ENCODE data around the gene GSG1L.

The GSG1L gene

DNA sequence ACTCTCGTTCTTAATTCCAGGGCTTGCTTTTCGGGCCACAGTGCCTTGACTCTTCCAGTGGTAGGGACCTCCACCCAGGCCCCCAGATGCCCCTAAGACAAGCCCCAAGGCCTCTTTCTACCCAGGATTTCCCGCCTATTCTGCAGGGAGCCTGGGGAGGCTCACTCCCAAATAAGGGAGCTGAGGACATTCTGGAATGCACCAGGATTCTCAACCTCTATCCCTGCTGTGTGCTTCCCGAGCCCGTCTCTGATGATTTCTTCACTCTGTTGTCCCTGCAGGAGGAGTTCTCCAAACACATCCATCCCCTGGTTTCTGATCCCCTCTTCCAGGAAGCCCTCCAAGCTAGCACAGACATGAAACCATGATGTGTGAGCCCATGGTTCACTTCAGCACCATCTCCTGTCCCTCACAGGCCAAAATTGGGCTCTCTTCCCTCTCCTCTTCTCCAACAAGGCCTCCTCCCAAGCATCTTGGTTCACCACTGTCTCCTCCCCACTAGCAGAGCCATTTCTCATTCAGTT is 257.6 kb downstream of the GSG1L start:
- DNase-seq = no peak

DNA sequence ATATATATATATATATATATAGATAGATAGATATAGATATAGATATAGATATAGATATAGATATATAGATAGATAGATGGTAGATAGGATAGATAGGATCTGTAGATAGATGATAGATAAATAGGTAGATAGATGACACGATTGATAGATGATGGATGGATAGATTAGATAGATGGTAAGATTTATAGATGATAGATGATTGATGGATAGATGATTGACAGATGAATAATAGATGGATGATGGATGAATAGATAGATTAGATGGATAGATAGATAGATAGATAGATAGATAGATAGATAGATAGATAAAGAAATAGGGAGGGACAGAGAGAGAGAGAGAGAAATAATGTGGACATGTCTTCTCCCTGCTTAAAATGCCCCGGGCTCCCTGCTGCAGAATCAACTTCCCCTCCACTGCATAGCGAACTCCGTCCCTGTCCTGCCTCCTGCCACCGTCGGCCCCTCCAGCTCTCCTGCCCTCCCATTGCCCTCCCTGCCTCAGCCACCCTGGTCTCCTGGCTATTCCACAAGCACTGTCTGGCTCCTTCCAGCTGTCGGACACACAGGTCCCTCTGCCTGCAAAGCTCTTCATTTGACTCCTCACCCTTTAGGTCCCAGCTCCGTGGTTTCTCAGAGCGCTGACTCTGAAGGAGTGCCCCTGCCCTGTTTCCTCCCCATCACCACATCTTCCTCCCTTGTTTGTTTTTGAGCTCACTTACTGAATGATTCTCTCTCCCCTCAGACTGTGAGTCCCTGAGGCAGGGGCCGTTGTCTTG is 259.6 kb downstream of the GSG1L start:
- no peak for DNase-seq

DNA sequence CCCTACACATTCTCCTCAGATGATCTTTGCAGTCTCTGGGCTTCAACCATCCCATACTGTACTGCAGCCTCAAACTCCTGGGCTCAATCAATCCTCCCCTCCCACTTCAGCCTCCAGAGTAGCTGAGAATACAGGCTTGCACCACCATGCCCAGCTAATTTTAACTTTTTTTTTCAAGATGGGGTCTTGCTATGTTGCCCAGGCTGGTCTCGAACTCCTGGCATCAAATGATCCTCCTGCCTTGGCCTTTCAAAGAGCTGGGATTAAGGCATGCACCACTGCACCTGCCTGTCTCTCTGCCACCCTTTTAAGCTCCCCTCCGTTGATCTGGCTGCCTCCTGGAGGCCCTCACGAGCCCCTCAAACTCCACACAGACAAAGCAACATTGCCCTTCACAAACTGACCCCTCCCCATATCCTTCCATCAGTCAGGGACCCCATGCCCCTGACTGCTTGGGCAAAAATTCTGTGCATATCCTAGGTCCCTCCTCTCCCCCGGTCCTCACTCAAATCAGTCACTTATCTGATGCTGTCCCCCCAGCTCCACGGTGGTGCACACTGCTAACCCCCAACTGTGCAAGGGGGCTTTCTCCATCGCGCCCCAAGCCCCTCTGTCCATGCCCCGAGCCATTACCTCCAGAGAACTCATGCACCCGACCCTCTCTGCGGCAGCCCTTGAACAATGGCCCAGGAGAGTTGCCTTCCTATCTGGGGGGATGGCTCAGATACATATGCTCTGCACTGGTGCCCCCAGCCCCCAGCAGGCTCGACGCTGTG is 260.7 kb downstream of the GSG1L start:
- DNase-seq = no peak

GRCh38 chr16:27801289-27801945 is 262.1 kb downstream of the GSG1L start:
- DNase-seq = no peak

DNA sequence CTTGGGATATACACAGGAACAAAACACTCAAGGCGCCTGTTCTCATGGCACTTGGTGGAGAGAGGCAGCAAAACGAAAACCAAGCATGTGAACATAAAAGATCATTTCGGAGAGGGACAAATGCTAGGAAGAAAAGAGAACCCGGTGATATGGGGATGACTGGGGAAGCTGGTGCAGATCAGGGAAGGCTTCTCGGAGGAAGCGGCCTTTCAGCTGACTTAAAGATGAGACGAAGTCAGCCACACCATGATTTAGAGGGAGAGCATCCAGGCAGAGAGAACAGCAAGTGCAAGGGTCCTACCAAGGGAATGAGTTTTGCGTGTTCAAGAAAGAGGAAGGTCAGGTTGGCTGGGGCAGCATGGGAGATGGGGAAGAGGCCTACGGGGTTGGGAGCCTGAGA is 262.7 kb downstream of the GSG1L start:
- DNase-seq = no peak

DNA sequence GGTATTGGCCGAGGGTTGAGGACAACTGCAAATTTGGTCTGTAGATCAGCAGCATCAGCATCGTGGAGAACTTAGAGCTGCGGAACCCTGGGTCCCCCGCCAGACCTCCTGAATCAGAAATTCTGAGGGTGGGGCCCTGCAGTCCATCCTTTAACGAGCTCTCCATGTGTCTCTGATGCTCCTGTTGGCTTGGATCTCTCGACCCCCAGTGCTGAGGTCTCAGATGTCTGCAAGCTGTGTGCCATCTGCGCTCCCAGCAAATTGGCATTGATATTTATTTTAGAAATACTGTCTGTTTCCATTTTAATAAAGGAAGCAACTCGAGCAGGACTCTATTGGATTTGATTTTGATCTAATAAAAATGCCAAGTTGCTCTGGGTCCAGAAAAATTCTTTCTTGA is 263.6 kb downstream of the GSG1L start:
- no peak for DNase-seq

GRCh38 chr16:27798241-27798640 is 265.3 kb downstream of the GSG1L start:
- no peak for DNase-seq

DNA sequence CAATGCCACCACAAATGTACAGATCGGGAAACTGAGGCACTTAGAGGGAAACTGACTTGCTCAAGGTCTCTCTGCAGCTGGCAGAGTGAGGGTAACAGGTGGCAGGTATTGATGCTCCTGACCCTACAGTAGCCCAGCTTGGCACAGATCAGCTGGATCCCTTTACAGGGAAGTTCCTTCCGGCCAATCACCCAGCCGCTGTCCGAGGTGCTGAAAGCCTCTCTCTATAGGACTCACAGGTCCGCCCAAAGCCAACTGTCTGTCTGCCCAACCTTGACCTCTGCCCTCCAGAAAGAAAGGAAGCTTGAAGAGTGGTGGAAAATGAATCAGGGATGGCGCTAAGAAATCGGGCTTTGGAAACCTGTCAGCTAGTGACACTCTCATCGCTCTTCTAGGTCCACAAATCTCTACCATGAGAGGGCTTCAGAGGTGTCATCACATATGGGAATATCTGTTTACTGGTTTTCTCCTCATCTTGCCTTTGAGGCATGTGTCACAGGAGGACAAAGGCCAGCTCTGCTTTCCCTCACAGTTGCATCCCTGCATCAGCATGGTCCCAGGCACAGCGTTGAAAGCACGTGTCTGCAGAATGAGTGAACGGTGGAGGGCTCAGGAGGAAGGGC is 267.4 kb downstream of the GSG1L start:
- DNase-seq = peak; percentile 8

- no peak for DNase-seq
Measured at GRCh38 chr16:27793249-27793622, 270.3 kb downstream of the GSG1L start.

- DNase-seq = no peak
Measured at GRCh38 chr16:27792486-27793248, 270.8 kb downstream of the GSG1L start.

DNA sequence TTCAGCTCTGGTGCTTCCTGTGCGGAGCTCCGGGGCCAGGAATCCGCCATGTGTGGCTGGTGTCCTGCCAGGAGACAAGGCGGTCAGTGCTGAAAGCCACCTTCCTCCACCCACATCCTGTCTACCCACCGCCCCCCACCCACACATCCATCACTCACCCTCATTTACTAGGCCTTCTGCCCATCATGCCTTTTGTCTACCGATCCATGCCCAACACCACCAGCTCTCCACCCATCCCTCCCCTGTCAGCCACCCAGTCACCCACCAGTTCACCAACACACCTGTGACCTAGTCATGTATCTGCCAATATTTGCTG is 272.2 kb downstream of the GSG1L start:
- no peak for DNase-seq

DNA sequence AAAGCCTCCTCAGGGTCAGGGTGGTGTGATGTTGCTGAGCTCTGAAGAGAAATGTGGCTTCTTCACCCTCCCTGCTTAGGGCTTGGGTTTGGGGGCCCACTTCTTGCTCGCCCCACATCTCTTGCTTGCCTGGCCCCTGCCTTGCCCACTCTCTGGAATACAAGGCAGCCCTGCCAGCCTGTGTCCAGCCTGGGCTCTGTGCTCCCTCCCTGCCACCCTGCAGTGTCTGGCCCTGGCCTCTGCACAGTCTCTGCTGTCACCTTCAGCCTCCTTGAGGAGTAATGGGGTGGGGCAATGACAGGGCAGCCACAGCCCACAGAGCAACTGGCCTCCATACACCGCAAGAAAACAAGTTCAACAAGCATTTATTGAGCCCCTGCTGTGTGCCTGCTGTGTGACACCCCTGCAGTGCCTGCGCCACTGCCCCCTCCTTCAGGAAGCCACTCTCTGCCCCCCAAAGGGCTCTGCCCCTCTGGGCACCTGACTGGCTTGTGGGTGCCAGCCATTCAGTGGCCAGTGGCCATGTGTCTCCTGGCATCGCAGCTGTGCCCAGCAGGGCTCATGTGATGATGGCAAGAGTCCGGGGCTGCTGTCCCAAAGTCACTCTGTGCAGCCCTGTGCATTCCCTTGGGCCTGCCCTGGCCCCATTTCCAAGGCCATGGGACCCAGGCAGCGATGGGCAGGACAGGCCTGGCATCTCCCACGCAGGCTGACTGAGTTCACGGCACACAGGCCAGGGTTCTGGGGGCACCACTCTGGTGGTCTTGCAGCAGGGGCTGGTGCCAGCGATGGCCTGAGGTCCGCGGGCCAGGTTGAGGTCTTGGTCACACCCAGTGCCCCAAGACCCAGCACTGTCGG is 272.7 kb downstream of the GSG1L start:
- no peak for DNase-seq

GRCh38 chr16:27789595-27790241 is 273.8 kb downstream of the GSG1L start:
- DNase-seq = no peak

DNA sequence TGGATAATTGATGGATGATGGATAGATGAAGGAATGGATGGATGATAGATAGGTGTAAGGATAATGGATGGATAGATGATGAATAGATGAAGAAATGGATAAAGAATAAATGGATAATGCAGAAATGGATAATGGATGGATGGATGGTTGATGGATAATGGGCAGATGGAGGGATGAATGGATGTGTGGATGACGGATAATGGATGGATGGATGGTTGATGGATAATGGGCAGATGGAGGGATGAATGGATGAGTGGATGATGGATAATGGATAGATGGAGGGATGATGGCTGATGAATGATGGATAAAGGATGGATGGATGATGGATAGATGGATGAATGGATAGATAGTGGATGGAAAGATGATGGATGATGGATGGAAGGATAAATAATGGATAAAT is 274.4 kb downstream of the GSG1L start:
- no peak for DNase-seq

DNA sequence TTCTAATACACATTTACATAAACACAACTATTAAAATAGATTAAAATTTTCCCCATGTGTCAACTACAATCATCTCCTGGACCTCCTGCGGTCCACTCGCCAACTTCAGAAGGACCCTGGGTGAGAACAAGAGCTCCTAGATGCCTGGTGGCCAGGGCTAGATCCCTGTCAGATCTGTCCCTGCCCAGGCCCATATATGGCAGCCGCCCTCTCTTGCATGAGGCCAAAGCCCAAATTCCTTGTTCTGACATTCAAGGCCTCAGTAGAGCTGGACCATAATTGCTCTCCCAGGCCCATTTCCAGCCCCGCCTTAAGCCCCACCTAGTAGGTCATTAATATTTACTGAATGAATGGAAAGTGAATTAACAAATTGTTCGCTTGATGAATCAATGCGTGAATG is 275.8 kb downstream of the GSG1L start:
- DNase-seq = no peak

GRCh38 chr16:27786923-27787625 is 276.4 kb downstream of the GSG1L start:
- DNase-seq = no peak

GRCh38 chr16:27786221-27786922 is 277.1 kb downstream of the GSG1L start:
- DNase-seq = no peak

DNA sequence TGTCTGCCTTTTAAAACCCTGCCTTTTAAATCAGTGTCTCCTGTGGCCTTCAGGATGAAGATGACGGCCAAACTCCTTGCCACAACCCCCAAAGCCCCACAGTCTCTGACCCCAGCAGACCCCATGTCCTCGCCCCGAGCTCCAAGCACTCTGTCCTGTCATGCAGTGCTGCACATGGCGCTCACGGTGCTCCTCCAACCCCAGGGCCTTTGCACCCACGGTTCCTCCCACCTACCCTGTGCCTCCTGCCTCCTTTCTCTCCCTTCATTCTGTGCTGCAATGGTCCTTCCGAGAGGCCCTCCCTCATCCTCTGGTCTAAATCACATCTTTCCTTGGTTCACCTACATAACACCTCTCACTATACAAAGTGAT is 278.2 kb downstream of the GSG1L start:
- no peak for DNase-seq

DNA sequence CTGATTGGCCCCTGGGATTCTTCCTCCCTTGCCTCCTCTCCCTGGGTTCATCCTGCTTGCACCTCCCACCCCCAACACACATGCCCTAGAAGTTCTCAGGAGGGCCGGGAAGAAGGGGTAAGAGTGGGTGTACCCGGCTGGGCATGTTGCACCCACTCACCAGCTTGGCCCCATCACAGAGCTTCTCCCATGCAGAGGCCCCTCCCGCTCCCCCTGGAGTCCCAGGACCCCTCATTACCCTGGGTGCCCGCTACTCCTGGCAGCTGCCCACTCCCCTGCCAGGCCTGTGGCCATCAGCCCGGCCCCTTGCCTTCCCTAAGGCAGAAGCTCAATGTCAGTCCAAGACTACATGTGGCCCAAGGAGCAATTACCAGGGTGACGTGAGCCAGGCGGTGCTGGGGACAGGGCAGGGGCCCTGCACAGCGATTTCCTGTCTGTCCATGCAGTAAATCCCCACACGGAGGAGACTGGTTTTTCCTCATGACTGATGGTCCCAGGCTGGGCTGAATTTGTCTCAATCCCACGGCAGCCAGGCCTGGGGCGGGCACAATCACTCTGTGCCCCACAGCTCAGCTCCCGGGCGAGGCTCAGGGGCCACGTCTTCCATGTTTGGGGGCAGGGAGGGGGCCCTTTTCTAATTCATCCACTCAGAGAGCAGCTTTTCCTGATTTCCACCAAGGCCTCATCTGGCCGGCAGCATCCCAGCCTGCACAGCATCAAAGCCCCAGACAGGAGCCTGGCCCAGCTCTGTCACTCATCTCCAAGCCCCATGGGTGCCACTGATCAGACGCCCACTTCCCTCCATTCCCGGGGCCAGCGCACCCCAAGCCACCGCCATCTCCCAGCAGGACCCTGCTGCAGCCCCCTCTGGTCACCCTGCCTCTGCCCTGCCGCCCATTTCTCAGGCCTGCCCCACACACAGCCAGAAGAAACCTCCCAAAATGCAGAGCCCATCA is 278.9 kb downstream of the GSG1L start:
- no peak for DNase-seq

Data from activated CD4-positive, alpha-beta T cell treated with anti-CD3 and anti-CD28 coated beads, Interleukin-10, Interleukin-2, amounts not matched to agents 100 ng/mL and 50 ng/mL, durations not matched to agents 16 hours and 8 hours (primary cell).